HG03575 (cell line): ENCODE measurements around the gene RBBP8NL.
"Not testable (repeated sequence)": the region's sequence is repeated elsewhere in the genome, so short reads cannot be mapped to it uniquely, and the experiment has no call there.

Experiments used
- ATAC-seq: cut with Tn5 transposase; IDR thresholded peaks from one replicate; pipeline ENCODE4 v1.9.1; 2021; ENCODE audit not compliant: unreplicated experiment, insufficient number of reproducible peaks, low FRiP score; ENCODE audit errors: extremely low read depth

RBBP8NL gene

GRCh38 chr20:62426699-62427131 lies 624 bp downstream of the RBBP8NL start:
- no peak for ATAC-seq

- ATAC-seq: not testable (repeated sequence)
These were observed 1.3 kb downstream of the RBBP8NL start for GRCh38 chr20:62426059-62426348.

- ATAC-seq: no peak
These were observed 1.9 kb downstream of the RBBP8NL start for GRCh38 chr20:62425281-62426058.

- ATAC-seq: no peak
These were observed 2.9 kb downstream of the RBBP8NL start for GRCh38 chr20:62424249-62425107.

GRCh38 chr20:62423326-62423706 lies 4.0 kb downstream of the RBBP8NL start:
- ATAC-seq: no peak

GRCh38 chr20:62422636-62423325 lies 4.6 kb downstream of the RBBP8NL start:
- ATAC-seq: no peak

GRCh38 chr20:62421716-62421990 lies 5.7 kb downstream of the RBBP8NL start:
- ATAC-seq: no peak

- ATAC-seq: no peak
These were observed 6.3 kb downstream of the RBBP8NL start for GRCh38 chr20:62420846-62421715.

GRCh38 chr20:62419759-62420158 lies 7.6 kb downstream of the RBBP8NL start:
- no peak for ATAC-seq

GRCh38 chr20:62418709-62419487 lies 8.4 kb downstream of the RBBP8NL start:
- ATAC-seq: no peak

GRCh38 chr20:62417981-62418708 lies 9.2 kb downstream of the RBBP8NL start:
- ATAC-seq: no peak

- ATAC-seq: no peak
These were observed 10.4 kb downstream of the RBBP8NL start for GRCh38 chr20:62416651-62417637.

- no peak for ATAC-seq
These were observed 11.8 kb downstream of the RBBP8NL start for GRCh38 chr20:62415354-62416111.

GRCh38 chr20:62413896-62414481 lies 13.3 kb downstream of the RBBP8NL start:
- ATAC-seq: no peak

- ATAC-seq: no peak
These were observed 14.2 kb downstream of the RBBP8NL start for GRCh38 chr20:62413025-62413570.
